Measurements from ENCODE around the gene DCUN1D3. TPM values are rescaled to one million over a fixed set of nuclear protein-coding genes. Genes with fewer than 3 reads are reported as not detected.

Gene DCUN1D3
- total RNA-seq, 1 donor from 2014 or later: 14.0 TPM

DNA sequence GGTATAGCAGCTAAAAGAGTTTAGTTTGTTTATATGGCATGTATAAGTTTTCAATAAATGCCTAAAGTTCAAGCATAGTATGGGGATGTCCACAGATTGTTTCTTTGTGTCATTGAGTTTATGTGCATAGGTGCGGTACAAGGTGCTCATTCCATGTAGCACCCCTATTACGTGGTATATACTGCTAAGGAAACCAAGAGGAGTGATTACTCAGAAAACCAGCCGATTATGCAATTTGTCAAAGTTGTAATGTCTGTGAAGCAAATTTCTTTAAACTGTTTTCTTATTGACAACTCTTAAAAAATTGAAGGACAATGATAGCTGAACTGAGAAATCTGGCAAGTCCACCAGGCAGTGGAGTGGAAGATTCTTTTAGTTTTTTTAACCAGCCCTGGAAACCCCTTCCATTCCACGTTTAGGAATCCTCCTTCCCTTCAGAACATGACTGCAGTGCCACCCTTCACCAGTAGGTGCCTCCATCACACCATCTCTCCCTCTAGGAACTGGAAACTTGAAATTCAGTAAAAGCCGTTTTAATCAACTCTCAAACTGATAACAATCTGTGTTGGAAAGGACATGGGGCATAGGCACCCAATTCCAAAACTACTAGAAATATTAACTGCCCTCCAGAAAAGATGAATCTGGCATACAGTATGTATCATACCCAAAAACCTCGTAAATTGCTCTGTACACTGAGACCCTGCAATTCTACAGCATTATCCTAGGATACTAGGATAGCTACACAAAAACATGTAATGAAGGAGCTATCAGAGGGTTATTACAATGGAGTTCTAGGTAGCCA, 50.4 kb downstream of the DCUN1D3 start:
- TF ChIP-seq, protein P1, sequence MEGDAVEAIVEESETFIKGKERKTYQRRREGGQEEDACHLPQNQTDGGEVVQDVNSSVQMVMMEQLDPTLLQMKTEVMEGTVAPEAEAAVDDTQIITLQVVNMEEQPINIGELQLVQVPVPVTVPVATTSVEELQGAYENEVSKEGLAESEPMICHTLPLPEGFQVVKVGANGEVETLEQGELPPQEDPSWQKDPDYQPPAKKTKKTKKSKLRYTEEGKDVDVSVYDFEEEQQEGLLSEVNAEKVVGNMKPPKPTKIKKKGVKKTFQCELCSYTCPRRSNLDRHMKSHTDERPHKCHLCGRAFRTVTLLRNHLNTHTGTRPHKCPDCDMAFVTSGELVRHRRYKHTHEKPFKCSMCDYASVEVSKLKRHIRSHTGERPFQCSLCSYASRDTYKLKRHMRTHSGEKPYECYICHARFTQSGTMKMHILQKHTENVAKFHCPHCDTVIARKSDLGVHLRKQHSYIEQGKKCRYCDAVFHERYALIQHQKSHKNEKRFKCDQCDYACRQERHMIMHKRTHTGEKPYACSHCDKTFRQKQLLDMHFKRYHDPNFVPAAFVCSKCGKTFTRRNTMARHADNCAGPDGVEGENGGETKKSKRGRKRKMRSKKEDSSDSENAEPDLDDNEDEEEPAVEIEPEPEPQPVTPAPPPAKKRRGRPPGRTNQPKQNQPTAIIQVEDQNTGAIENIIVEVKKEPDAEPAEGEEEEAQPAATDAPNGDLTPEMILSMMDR (IDR thresholded peaks at IDR 0.05; ENCODE audit: insufficient read depth, low read length, severe bottlenecking): peak; percentile 91
- no peaks in the 10 kb centered on the region for H3K27me3 ChIP-seq (ENCODE audit: control insufficient read depth, insufficient read depth, low read length)
- H3K4me3 ChIP-seq (ENCODE audit: low read depth, low read length): no peak overlapping the region
- DNase-seq (ENCODE audit: low read depth) (peak; percentile 86), FAIRE-seq (no peak)
- H3K36me3 ChIP-seq (ENCODE audit: control insufficient read depth, insufficient read depth, low read length): no peaks in the 10 kb centered on the region

DNA sequence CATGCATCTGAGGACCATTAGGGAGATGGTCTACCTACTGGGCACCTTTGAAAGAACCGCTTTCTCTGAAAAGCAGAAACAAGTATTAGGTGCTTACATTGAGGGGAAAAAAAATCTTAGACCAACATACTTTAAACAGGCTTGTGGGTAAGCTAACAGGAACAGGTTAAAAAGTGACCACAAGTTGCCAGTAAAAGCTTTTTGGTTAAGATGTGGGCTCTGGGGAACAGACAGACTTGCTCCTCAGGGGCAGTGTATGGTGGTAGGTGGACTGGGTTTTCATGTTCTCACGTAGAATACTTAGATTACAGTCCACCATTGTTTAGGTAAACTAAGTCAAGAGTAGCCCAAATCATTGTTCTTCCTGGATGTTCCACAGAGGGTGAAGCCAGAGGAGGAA, 52.6 kb downstream of the DCUN1D3 start:
- FAIRE-seq (no peak), DNase-seq (ENCODE audit: low read depth) (no peak)
- H3K36me3 ChIP-seq (ENCODE audit: control insufficient read depth, insufficient read depth, low read length): no peaks in the 10 kb centered on the region
- H3K27me3 ChIP-seq (ENCODE audit: control insufficient read depth, insufficient read depth, low read length): no peaks in the 10 kb centered on the region
- H3K4me3 ChIP-seq (ENCODE audit: low read depth, low read length): no peak overlapping the region
- TF ChIP-seq, protein P1 (IDR thresholded peaks at IDR 0.05; ENCODE audit: insufficient read depth, low read length, severe bottlenecking): no peak

DNA sequence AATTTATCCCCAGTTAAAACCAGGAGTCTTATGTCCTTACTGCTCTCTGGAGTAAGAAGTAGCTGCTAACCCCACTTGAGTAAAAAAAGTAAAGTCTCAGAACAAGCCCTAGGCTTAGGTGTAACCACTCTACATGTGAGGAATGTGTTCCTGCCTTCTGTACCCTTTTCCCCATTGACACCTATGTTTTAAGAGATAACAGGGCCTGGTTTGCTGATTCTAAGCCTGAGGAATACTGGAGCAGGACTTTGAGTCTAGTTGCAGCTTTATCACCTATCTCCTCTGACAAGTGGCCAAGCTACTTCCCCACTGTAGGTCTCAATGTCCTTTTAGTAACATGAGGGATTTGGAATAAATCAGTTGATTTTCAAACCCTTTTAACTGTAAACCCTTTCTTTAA, 53.6 kb downstream of the DCUN1D3 start:
- FAIRE-seq: no peak
- TF ChIP-seq, protein P1 (IDR thresholded peaks at IDR 0.05; ENCODE audit: insufficient read depth, low read length, severe bottlenecking): no peak
- Histone ChIP-seq H3K27me3 (ENCODE audit: control insufficient read depth, insufficient read depth, low read length) (no peaks in the 10 kb centered on the region), H3K36me3 (ENCODE audit: control insufficient read depth, insufficient read depth, low read length) (no peaks in the 10 kb centered on the region), H3K4me3 (ENCODE audit: low read depth, low read length) (no peak overlapping the region)
- no peak for DNase-seq (ENCODE audit: low read depth)

DNA sequence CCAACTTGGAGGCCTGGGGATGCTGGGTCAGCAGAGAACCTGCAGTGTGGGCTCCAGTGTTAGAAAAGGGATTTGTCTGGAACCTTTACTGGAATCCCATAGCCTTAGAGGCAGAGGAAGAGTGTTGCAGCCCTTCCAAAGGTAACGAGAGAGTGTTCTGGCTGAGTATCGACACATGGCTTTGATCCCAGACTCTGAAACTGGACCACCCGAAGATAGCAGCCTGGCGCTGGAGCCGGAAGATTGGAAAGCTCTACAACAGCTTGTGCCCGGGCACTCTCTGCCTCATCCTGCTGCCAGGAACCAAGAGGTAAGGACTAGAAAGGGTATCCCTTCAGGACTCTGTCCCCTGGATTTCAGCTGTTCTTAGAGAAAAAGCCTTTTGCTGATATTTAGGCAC, 54.1 kb downstream of the DCUN1D3 start:
- DNase-seq (ENCODE audit: low read depth) (no peak), FAIRE-seq (no peak)
- H3K4me3 ChIP-seq (ENCODE audit: low read depth, low read length): no peak overlapping the region
- no peaks in the 10 kb centered on the region for H3K36me3 ChIP-seq (ENCODE audit: control insufficient read depth, insufficient read depth, low read length)
- no peaks in the 10 kb centered on the region for H3K27me3 ChIP-seq (ENCODE audit: control insufficient read depth, insufficient read depth, low read length)
- TF ChIP-seq, protein P1 (IDR thresholded peaks at IDR 0.05; ENCODE audit: insufficient read depth, low read length, severe bottlenecking): no peak

DNA sequence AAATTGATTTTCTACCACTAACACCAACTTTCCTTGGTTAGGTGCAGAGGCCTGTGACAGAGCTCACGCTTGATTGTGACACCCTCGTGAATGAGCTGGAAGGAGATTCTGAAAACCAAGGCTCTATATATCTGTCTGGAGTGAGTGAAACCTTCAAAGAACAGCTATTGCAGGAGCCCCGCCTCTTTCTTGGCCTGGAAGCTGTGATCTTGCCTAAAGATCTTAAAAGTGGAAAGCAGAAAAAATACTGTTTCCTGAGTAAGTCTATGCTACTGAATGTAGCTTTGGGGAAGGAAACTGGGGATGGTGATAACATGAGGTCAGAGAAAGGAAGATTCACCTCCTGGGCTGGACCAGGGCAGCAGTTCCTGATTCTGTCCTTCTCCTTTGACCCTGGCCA, 55.6 kb downstream of the DCUN1D3 start:
- H3K27me3 ChIP-seq (ENCODE audit: control insufficient read depth, insufficient read depth, low read length): no peaks in the 10 kb centered on the region
- DNase-seq (ENCODE audit: low read depth) (no peak), FAIRE-seq (no peak)
- no peaks in the 10 kb centered on the region for H3K36me3 ChIP-seq (ENCODE audit: control insufficient read depth, insufficient read depth, low read length)
- no peak overlapping the region for H3K4me3 ChIP-seq (ENCODE audit: low read depth, low read length)
- TF ChIP-seq, protein P1 (IDR thresholded peaks at IDR 0.05; ENCODE audit: insufficient read depth, low read length, severe bottlenecking): no peak

DNA sequence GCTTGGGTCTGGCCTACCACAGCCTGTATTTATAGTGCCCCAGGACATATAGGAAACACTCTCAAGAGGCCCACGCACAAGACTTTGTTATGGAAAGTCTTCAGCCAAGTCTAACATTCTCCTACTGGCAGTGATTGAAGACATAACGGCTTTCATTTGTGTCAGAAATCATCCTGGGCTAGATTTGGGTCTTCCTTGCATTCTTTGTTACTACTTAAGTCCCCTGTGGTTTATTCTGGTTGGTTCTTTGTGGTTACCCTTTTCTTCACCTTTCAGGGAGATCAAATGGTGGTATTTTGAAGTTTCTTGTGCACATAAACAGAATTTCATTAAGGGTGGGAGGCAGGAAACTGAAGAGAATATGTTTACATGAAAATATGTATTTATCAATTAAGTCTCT, 56.1 kb downstream of the DCUN1D3 start:
- FAIRE-seq: no peak
- no peak for DNase-seq (ENCODE audit: low read depth)
- H3K4me3 ChIP-seq (ENCODE audit: low read depth, low read length): no peak overlapping the region
- H3K36me3 ChIP-seq (ENCODE audit: control insufficient read depth, insufficient read depth, low read length): no peaks in the 10 kb centered on the region
- TF ChIP-seq, protein P1 (IDR thresholded peaks at IDR 0.05; ENCODE audit: insufficient read depth, low read length, severe bottlenecking): no peak
- no peaks in the 10 kb centered on the region for H3K27me3 ChIP-seq (ENCODE audit: control insufficient read depth, insufficient read depth, low read length)
